DOHH2 (cell line): ENCODE measurements around the gene ADI1.

Experiments
- CTCF ChIP-seq: fragments of 200-600 bp; sonication (generic); IDR thresholded peaks from one replicate; pipeline ENCODE4 v1.5.1; 2014; ENCODE audit warnings: antibody characterized with exemption, mild to moderate bottlenecking, low read depth, low read length; ENCODE audit not compliant: poor library complexity, severe bottlenecking
- EZH2phosphoT487 ChIP-seq: fragments of 200-600 bp; sonication (generic); IDR thresholded peaks from 2 replicates; pipeline ENCODE4 v1.6.1; 2017; ENCODE audit warnings: borderline replicate concordance, mild to moderate bottlenecking, antibody characterized with exemption, low read length, moderate library complexity, mixed read lengths

DNA sequence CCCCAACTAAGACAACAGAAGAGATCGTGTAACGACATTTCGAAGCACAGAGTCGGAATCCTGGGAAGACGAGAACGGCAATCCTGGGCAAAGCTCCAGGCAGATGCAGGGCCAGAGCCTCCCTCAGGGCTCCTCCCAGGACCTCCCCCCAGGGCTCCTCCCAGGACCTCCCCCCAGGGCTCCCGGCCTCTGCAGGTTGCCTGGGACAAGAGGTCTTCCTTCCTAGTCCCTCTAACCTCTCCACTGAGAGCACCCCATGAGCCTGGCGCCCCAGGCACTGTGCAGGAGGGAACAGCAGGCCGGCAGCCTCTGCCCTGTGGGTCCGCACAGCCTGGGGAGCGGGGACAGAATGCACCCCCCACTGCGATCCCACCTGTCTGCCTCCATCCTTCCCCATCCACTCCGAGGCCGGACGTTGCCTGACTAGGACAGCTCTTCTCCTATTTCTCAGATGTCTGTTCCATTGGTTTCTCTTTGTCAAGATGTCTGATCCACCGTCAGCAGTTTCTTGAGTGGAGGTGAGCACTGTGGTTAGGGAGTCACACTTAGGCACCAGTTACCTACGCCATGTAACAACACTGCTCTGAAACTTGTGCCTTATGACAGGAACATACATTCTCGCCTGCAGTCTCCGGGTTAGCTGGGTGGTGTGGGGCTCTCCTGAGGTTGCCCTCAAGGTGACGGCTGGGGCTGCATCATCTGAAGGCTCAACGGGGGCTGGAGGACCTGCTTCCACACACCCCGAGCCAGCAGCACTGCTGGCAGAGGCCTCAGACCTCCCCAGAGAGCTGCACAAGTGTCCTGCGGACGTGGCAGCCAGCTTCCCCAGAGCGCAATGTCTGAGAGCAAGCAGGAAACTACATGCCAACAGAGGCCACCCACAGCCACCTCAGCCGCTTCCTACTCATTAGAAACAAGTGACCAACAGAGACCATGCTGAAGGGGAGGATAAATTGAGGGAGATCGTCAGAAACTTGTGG, 28.9 kb downstream of the ADI1 start:
- TF ChIP-seq CTCF: no peak
- TF ChIP-seq EZH2phosphoT487: no peak
